Nephron (organoid): ENCODE results near the gene ADGRG7.

Source experiments
- H3K27ac Mint-ChIP-seq, 3 experiments: 2 replicates each; pipeline ENCODE4 v1.8.0; 2020; ENCODE audit warnings: mixed read lengths in 3 of 3, mild to moderate bottlenecking in 2 of 3, moderate library complexity in 1 of 3
- H3K27me3 Mint-ChIP-seq: 2 replicates; pipeline ENCODE4 v1.8.0; 2021; ENCODE audit warnings: low read depth, mild to moderate bottlenecking, moderate library complexity, mixed read lengths
- H3K36me3 Mint-ChIP-seq: 2 replicates; pipeline ENCODE4 v1.8.0; 2020; ENCODE audit warnings: low read depth, mixed read lengths
- H3K4me1 Mint-ChIP-seq: 2 replicates; pipeline ENCODE4 v1.8.0; 2020; ENCODE audit warnings: mixed read lengths
- H3K4me3 Mint-ChIP-seq, 3 experiments: 2 replicates each; pipeline ENCODE4 v1.8.0; 2020; ENCODE audit warnings: mild to moderate bottlenecking in 3 of 3, mixed read lengths in 3 of 3, moderate library complexity in 2 of 3
- H3K9me3 Mint-ChIP-seq: 2 replicates; pipeline ENCODE4 v1.8.0; 2020; ENCODE audit warnings: mixed read lengths
- TF ChIP-seq, protein P1 (sequence below), 3 experiments: fragments of 200-600 bp; sonication (generic); IDR thresholded peaks; one replicate each; pipeline ENCODE4 v1.5.0; 2021; ENCODE audit warnings: antibody characterized with exemption in 3 of 3; ENCODE audit not compliant: unreplicated experiment in 3 of 3

ADGRG7 gene

DNA sequence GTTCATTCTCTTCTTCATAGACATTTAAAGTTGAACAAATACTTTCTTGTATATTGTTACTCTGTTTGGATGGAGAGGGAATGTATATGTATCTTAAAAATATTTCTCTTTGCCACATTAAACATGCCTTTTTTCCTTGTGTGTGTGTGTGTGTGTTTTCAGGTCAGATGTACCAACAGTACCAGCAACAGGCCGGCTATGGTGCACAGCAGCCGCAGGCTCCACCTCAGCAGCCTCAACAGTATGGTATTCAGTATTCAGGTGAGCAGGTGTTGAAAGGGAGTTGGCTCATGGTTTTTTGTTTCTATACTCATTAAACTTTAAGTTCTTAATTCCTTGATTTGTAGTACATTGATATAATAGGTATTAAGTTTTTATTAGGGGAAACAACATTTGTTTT, 135.3 kb downstream of the ADGRG7 start:
- peaks cover 65% of the 10 kb centered on the region for H3K36me3 Mint-ChIP-seq
- H3K27me3 Mint-ChIP-seq, result no peaks in the 10 kb centered on the region
- peaks cover 5% of the 10 kb centered on the region for H3K4me1 Mint-ChIP-seq
- H3K9me3 Mint-ChIP-seq, result no peaks in the 10 kb centered on the region
- no peak overlapping the region for H3K4me3 Mint-ChIP-seq
- TF ChIP-seq, protein P1, sequence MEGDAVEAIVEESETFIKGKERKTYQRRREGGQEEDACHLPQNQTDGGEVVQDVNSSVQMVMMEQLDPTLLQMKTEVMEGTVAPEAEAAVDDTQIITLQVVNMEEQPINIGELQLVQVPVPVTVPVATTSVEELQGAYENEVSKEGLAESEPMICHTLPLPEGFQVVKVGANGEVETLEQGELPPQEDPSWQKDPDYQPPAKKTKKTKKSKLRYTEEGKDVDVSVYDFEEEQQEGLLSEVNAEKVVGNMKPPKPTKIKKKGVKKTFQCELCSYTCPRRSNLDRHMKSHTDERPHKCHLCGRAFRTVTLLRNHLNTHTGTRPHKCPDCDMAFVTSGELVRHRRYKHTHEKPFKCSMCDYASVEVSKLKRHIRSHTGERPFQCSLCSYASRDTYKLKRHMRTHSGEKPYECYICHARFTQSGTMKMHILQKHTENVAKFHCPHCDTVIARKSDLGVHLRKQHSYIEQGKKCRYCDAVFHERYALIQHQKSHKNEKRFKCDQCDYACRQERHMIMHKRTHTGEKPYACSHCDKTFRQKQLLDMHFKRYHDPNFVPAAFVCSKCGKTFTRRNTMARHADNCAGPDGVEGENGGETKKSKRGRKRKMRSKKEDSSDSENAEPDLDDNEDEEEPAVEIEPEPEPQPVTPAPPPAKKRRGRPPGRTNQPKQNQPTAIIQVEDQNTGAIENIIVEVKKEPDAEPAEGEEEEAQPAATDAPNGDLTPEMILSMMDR (IDR thresholded peaks at IDR 0.05; ENCODE audit: unreplicated experiment in 3 of 3), result no peak
- no peak overlapping the region for H3K27ac Mint-ChIP-seq
